HEK293T (cell line): ENCODE data around the gene MYO6.

Source experiments
- FOXA1 ChIP-seq: fragments of 450-650 bp; IDR thresholded peaks from 2 replicates; pipeline ENCODE4 v1.6.1; 2016; ENCODE audit warnings: mild to moderate bottlenecking
- FOXM1 ChIP-seq: fragments of 450-650 bp; IDR thresholded peaks from 2 replicates; pipeline ENCODE4 v1.6.1; 2017; ENCODE audit warnings: mild to moderate bottlenecking, borderline replicate concordance

GRCh38 chr6:75808507-75808906, 59.5 kb downstream of the MYO6 start:
- TF ChIP-seq FOXM1 (no peak), FOXA1 (no peak)
